Liver (tissue), 3 donors: ENCODE data around the gene C3orf20.

Experiments used
- EGR1 ChIP-seq, 2 donors: IDR thresholded peaks; 2 replicates each; pipeline ENCODE4 v1.6.1; 2016 to 2018; ENCODE audit warnings: antibody characterized with exemption in 2 of 2, low read depth in 2 of 2
- HNF4A ChIP-seq, 2 donors: conservative IDR thresholded peaks; 2 replicates each; pipeline ENCODE4 v1.6.1; 2016; ENCODE audit warnings: antibody characterized with exemption in 2 of 2, mild to moderate bottlenecking in 2 of 2
- SP1 ChIP-seq: IDR thresholded peaks from 2 replicates; pipeline ENCODE4 v1.6.1; 2018; ENCODE audit warnings: antibody characterized with exemption, mild to moderate bottlenecking
- TF ChIP-seq, protein P1 (sequence below): fragments of 150-350 bp; IDR thresholded peaks from 2 replicates; pipeline ENCODE4 v1.5.1; 2017; ENCODE audit warnings: improper control_type of control experiment, low read depth, low read length; ENCODE audit not compliant: missing input control
- TF ChIP-seq, protein P2 (sequence below): IDR thresholded peaks from 2 replicates; pipeline ENCODE4 v1.6.1; 2016; ENCODE audit warnings: antibody characterized with exemption
- donor health status: healthy.
- donor health status: healthy.

DNA sequence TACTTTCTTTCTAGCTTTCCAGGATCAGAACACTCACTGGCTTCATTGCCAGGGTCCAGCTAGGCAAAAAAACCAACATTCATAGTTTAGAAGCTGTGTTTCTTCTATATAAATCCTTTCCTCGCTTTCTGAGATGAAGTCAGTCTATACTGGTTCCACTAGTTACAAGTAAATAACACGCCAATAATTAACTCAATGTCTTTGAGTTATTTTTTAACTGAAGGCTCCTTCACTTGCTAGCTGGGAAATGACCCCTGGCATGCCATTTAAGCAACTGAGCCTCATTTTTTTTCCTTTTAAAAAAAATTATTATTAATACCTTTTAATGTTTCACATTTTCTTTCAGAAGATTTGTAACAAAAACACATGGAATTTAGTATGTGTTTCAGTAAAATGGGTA lies 25.5 kb upstream of the C3orf20 start:
- TF ChIP-seq, protein P1, sequence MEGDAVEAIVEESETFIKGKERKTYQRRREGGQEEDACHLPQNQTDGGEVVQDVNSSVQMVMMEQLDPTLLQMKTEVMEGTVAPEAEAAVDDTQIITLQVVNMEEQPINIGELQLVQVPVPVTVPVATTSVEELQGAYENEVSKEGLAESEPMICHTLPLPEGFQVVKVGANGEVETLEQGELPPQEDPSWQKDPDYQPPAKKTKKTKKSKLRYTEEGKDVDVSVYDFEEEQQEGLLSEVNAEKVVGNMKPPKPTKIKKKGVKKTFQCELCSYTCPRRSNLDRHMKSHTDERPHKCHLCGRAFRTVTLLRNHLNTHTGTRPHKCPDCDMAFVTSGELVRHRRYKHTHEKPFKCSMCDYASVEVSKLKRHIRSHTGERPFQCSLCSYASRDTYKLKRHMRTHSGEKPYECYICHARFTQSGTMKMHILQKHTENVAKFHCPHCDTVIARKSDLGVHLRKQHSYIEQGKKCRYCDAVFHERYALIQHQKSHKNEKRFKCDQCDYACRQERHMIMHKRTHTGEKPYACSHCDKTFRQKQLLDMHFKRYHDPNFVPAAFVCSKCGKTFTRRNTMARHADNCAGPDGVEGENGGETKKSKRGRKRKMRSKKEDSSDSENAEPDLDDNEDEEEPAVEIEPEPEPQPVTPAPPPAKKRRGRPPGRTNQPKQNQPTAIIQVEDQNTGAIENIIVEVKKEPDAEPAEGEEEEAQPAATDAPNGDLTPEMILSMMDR = no peak
- TF ChIP-seq EGR1 (IDR thresholded peaks at IDR 0.05; ENCODE audit: low read depth in 2 of 2) = no peak
- TF ChIP-seq, protein P2, sequence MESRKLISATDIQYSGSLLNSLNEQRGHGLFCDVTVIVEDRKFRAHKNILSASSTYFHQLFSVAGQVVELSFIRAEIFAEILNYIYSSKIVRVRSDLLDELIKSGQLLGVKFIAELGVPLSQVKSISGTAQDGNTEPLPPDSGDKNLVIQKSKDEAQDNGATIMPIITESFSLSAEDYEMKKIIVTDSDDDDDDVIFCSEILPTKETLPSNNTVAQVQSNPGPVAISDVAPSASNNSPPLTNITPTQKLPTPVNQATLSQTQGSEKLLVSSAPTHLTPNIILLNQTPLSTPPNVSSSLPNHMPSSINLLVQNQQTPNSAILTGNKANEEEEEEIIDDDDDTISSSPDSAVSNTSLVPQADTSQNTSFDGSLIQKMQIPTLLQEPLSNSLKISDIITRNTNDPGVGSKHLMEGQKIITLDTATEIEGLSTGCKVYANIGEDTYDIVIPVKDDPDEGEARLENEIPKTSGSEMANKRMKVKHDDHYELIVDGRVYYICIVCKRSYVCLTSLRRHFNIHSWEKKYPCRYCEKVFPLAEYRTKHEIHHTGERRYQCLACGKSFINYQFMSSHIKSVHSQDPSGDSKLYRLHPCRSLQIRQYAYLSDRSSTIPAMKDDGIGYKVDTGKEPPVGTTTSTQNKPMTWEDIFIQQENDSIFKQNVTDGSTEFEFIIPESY = no peak
- no peak for TF ChIP-seq SP1
- TF ChIP-seq HNF4A (conservative IDR thresholded peaks at IDR 0.05) = peak in 1 of 2 donors; percentile 15
